ENCODE measurements around the gene RPN1.
A peak's percentile ranks its signal among the peaks of the same experiment; 100 is the strongest.

Gene RPN1

DNA sequence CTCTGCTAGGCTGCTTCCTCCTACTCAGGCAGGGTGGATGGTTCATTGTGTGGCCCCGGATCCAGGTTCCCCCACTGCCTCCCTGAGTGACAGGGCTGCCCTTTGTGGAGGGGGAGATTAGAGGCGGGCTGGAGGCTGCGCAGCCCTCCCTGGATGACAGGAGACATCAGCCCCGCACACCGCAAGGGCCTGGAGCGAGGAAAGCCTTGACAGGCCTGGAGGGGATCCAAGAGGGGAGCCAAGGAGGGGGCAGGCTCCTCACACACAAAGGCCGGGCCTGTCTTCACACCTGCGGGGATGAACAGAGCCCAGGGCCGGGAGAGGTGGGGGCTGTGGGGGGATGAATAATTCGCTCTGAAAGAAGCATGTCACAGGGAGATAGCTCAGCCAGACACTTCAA, 72.9 kb downstream of the RPN1 start:
- Mint-ChIP-seq H3K36me3 (ENCODE audit: low read depth) (no peaks in the 10 kb centered on the region), H3K4me3 (no peak overlapping the region), H3K27me3 (ENCODE audit: low read depth, poor library complexity) (peaks cover 4% of the 10 kb centered on the region), H3K9me3 (peaks cover 14% of the 10 kb centered on the region), H3K4me1 (peaks cover 11% of the 10 kb centered on the region), H3K27ac (no peak overlapping the region)
- no peak for DNase-seq
- TF ChIP-seq, protein P1, sequence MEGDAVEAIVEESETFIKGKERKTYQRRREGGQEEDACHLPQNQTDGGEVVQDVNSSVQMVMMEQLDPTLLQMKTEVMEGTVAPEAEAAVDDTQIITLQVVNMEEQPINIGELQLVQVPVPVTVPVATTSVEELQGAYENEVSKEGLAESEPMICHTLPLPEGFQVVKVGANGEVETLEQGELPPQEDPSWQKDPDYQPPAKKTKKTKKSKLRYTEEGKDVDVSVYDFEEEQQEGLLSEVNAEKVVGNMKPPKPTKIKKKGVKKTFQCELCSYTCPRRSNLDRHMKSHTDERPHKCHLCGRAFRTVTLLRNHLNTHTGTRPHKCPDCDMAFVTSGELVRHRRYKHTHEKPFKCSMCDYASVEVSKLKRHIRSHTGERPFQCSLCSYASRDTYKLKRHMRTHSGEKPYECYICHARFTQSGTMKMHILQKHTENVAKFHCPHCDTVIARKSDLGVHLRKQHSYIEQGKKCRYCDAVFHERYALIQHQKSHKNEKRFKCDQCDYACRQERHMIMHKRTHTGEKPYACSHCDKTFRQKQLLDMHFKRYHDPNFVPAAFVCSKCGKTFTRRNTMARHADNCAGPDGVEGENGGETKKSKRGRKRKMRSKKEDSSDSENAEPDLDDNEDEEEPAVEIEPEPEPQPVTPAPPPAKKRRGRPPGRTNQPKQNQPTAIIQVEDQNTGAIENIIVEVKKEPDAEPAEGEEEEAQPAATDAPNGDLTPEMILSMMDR (IDR thresholded peaks at IDR 0.05) = no peak

DNA sequence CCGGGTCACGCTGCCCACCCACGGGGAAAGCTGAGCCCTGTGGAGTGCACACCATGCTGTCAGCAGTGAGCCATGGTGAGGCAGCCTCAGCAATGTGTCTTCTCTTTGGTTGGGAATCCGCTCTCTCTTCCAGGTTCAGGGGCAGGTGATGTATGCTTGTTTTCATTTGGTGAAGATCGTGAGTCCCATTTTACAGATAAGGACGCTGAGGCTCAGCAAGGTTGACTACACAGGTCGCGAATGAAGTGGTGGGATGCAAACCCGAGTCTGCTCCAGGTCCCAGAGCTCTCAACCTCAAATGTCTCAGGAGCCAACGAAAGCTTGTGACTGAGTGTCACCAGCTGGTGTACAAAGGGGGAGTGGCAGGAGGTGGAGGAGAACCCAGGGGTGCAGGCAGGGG, 74.3 kb downstream of the RPN1 start:
- Mint-ChIP-seq H3K27ac (peak overlapping the region; percentile 73), H3K4me1 (peaks cover 11% of the 10 kb centered on the region), H3K4me3 (no peak overlapping the region), H3K36me3 (ENCODE audit: low read depth) (no peaks in the 10 kb centered on the region), H3K27me3 (ENCODE audit: low read depth, poor library complexity) (peaks cover 8% of the 10 kb centered on the region), H3K9me3 (peaks cover 14% of the 10 kb centered on the region)
- DNase-seq = no peak
- TF ChIP-seq, protein P1 (IDR thresholded peaks at IDR 0.05) = no peak

DNA sequence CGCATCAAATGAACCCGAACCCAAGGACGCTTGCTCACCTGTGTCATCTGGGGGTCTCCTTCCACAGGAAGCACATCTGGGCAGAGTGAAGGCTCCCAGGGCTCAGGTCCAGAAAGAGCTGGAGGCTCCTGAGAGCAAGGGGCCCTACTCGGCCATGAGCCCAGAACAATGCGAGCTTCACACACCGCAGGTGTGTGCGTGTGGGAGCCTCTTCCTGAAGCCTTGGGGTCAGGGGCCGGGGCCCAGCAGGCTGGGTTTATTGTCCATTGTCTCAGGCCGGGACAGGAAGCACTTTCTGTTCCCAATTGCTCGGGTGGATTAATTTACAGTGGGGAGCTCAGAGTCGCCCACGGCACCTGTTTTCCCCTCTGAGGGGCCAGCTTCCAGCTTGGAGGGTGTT, 74.8 kb downstream of the RPN1 start:
- Mint-ChIP-seq H3K27me3 (ENCODE audit: low read depth, poor library complexity) (peaks cover 7% of the 10 kb centered on the region), H3K4me1 (peaks cover 11% of the 10 kb centered on the region), H3K36me3 (ENCODE audit: low read depth) (no peaks in the 10 kb centered on the region), H3K27ac (no peak overlapping the region), H3K4me3 (no peak overlapping the region), H3K9me3 (peaks cover 9% of the 10 kb centered on the region)
- no peak for DNase-seq
- TF ChIP-seq, protein P1 (IDR thresholded peaks at IDR 0.05) = no peak

DNA sequence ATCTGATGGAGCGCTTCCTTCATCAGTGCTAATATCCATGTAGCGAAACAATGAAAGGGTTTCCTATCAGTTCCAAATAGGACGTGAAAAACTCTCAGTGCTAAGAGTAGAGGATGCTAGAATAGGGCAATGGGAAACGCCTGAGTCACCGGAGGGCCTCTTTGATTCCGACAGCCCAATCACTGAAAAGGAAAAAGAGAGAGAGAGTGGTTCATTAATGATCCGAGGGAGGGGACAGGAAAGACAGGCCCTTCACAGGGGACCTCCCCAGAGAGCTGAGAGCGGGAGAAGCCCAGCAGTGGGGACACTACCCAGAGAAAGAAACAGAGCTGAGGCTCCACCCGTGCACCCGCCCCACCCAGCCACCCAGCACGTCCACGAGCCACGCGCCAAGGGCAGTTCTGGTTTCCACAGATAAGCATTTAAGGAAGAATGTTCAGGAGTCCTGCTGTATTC, 76.9 kb downstream of the RPN1 start:
- peaks cover 8% of the 10 kb centered on the region for H3K27me3 Mint-ChIP-seq (ENCODE audit: low read depth, poor library complexity)
- no peak for DNase-seq
- no peak overlapping the region for H3K4me3 Mint-ChIP-seq
- TF ChIP-seq, protein P1 (IDR thresholded peaks at IDR 0.05) = no peak
- H3K9me3 Mint-ChIP-seq = no peaks in the 10 kb centered on the region
- H3K36me3 Mint-ChIP-seq (ENCODE audit: low read depth) = no peaks in the 10 kb centered on the region
- H3K4me1 Mint-ChIP-seq = peaks cover 11% of the 10 kb centered on the region
- H3K27ac Mint-ChIP-seq = no peak overlapping the region

DNA sequence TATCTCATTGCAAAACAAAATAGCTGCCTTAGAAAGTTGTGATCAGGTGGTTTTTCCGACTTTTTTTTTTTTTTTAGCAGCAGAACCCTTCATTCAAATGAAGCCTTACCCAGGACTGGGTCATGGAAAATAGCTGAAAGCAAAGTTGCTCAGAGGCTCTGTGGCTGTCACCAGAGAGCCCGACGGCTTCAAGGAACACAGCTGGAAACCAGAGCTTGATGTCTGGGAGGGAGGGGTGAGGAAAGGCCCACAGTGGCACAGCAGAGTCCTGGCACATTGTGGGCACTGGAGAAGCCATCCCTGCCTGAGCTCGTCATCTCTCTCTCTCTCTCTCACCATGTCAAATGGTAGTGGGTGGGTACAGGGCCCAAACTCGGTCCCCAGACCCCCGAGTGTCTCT, 77.5 kb downstream of the RPN1 start:
- Mint-ChIP-seq H3K4me1 (peaks cover 11% of the 10 kb centered on the region), H3K27ac (no peak overlapping the region), H3K4me3 (no peak overlapping the region), H3K9me3 (no peaks in the 10 kb centered on the region), H3K36me3 (ENCODE audit: low read depth) (no peaks in the 10 kb centered on the region), H3K27me3 (ENCODE audit: low read depth, poor library complexity) (peaks cover 13% of the 10 kb centered on the region)
- TF ChIP-seq, protein P1 (IDR thresholded peaks at IDR 0.05) = no peak
- no peak for DNase-seq

DNA sequence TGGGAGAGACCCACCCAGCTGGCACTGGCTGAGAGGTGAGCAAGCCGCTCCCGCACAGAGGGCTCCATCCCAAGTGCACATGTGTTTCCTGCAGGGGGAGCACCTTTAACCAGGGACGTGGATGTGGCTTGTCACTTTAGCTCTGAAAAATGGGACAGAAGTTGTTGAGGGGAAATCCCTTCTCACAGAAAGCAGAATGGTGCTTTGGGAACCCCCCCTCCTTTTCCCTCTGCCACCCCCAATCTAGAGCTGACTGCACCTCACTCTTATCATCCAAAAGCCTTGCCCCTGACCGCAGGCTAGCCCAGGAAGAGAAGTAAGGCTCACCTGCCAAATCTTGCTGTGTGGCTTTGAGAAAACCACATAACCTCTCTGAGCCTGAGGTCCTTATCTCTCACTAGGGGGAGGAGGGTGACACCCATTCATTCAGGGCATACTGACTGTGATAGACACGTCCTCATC, 77.9 kb downstream of the RPN1 start:
- Mint-ChIP-seq H3K27me3 (ENCODE audit: low read depth, poor library complexity) (peaks cover 13% of the 10 kb centered on the region), H3K4me1 (peaks cover 11% of the 10 kb centered on the region), H3K9me3 (no peaks in the 10 kb centered on the region), H3K27ac (no peak overlapping the region), H3K36me3 (ENCODE audit: low read depth) (no peaks in the 10 kb centered on the region), H3K4me3 (no peak overlapping the region)
- TF ChIP-seq, protein P1 (IDR thresholded peaks at IDR 0.05) = peak; percentile 24
- no peak for DNase-seq
